Ishikawa (cell line): ENCODE data around the gene LONP2.

Source experiments
- EGR1 ChIP-seq: IDR thresholded peaks from 2 replicates; pipeline ENCODE4 v1.6.1; 2012
- EP300 ChIP-seq: IDR thresholded peaks from 2 replicates; pipeline ENCODE4 v1.6.1; 2012; ENCODE audit warnings: borderline replicate concordance
- FOXM1 ChIP-seq: IDR thresholded peaks from 2 replicates; pipeline ENCODE4 v1.6.1; 2012; ENCODE audit warnings: low read depth, borderline replicate concordance
- NFIC ChIP-seq: IDR thresholded peaks from 2 replicates; pipeline ENCODE4 v1.6.1; 2012
- RAD21 ChIP-seq: IDR thresholded peaks from 2 replicates; pipeline ENCODE4 v1.6.1; 2012; ENCODE audit warnings: low read depth
- REST ChIP-seq: IDR thresholded peaks from 2 replicates; pipeline ENCODE4 v1.6.1; 2012; ENCODE audit warnings: low read depth, mild to moderate bottlenecking
- TEAD4 ChIP-seq: IDR thresholded peaks from 2 replicates; pipeline ENCODE4 v1.6.1; 2012
- YY1 ChIP-seq: IDR thresholded peaks from 2 replicates; pipeline ENCODE4 v1.6.1; 2012; ENCODE audit warnings: low read depth
- ZBTB7A ChIP-seq: IDR thresholded peaks from 2 replicates; pipeline ENCODE4 v1.6.1; 2012; ENCODE audit warnings: low read depth
- TF ChIP-seq, protein P1 (sequence below): IDR thresholded peaks from 2 replicates; pipeline ENCODE4 v1.6.1; 2012

DNA sequence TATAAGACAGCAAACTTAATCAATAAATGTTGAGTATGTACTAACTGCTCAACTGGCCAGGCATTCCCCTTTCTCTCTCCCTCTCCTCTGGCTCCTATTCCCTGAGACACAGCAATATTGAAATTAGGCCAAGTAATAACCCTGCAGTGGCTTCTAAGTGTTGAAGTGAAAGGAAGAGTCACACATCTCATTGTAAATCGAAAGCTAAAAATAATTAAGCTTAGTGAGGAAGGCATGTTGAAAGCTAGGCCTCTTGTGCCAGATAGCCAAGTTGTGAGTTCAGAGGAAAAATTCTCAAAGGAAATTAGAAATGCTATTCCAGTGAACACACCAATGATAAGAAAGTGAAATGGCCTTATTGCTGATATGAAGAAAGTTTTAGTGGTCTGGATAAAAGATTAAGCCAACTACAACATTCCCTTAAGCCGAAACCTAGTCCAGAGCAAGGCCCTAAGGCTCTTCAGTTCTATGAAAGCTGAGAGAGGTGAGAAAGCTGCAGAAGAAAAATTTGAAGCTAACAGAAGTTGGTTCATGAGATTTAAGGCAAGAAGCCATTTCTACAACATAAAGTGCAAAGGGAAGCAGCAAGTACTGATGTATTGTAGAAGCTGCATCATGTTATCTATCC is 38.6 kb downstream of the LONP2 start:
- no peak for TF ChIP-seq TEAD4
- TF ChIP-seq FOXM1: no peak
- no peak for TF ChIP-seq RAD21
- TF ChIP-seq, protein P1, sequence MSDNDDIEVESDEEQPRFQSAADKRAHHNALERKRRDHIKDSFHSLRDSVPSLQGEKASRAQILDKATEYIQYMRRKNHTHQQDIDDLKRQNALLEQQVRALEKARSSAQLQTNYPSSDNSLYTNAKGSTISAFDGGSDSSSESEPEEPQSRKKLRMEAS: no peak
- TF ChIP-seq NFIC: no peak
- TF ChIP-seq EP300: no peak
- no peak for TF ChIP-seq YY1
- TF ChIP-seq REST: no peak
- TF ChIP-seq EGR1: no peak
- no peak for TF ChIP-seq ZBTB7A
